GM12872 (cell line): ENCODE results near the gene MEGF11.

Source experiments
- CTCF ChIP-seq: IDR thresholded peaks from 3 replicates; pipeline ENCODE4 v1.5.1; 2011; ENCODE audit warnings: low read depth, mild to moderate bottlenecking, low read length, moderate library complexity; ENCODE audit not compliant: insufficient read depth

Gene MEGF11

GRCh38 chr15:66099950-66100671 lies 153.4 kb downstream of the MEGF11 start:
- TF ChIP-seq CTCF: no peak

- no peak for TF ChIP-seq CTCF
These were observed 155.6 kb downstream of the MEGF11 start for GRCh38 chr15:66098022-66098363.

- TF ChIP-seq CTCF: no peak
These were observed 156.2 kb downstream of the MEGF11 start for GRCh38 chr15:66097151-66098021.

GRCh38 chr15:66096688-66097058 lies 156.9 kb downstream of the MEGF11 start:
- no peak for TF ChIP-seq CTCF

GRCh38 chr15:66095871-66096687 lies 157.5 kb downstream of the MEGF11 start:
- TF ChIP-seq CTCF: no peak

- TF ChIP-seq CTCF: no peak
These were observed 159.2 kb downstream of the MEGF11 start for GRCh38 chr15:66094331-66094730.
